Hematopoietic multipotent progenitor cell treated with erythropoietin and hydrocortisone succinate and interleukin-3 and kit ligand, for 17 days (in vitro differentiated cells): ENCODE measurements around the gene ZNF865.

ENCODE experiments used
- DNase-seq: peaks from one replicate; pipeline ENCODE4 v3.0.0-alpha.2; 2015; ENCODE audit warnings: low spot score

The ZNF865 gene

GRCh38 chr19:55644842-55645511 lies 39.5 kb downstream of the ZNF865 start:
- DNase-seq = no peak

GRCh38 chr19:55645512-55645881 lies 40.0 kb downstream of the ZNF865 start:
- DNase-seq = no peak

- no peak for DNase-seq
Measured at GRCh38 chr19:55646889-55647731, 41.7 kb downstream of the ZNF865 start.

GRCh38 chr19:55647732-55648584 lies 42.5 kb downstream of the ZNF865 start, which contains the start of gene CCDC106:
Gene CCDC106 (plus strand): TSS chr19:55648212. CDS start chr19:55649047, 835 bp downstream.
- DNase-seq = no peak

GRCh38 chr19:55648585-55649267 lies 43.3 kb downstream of the ZNF865 start:
- DNase-seq = no peak

GRCh38 chr19:55649268-55650125 lies 44.0 kb downstream of the ZNF865 start:
- no peak for DNase-seq

- DNase-seq = no peak
Measured at GRCh38 chr19:55650126-55650557, 44.7 kb downstream of the ZNF865 start.

GRCh38 chr19:55650602-55651230 lies 45.3 kb downstream of the ZNF865 start:
- no peak for DNase-seq

- no peak for DNase-seq
Measured at GRCh38 chr19:55651236-55651635, 45.8 kb downstream of the ZNF865 start.

GRCh38 chr19:55652311-55653128 lies 47.1 kb downstream of the ZNF865 start:
- DNase-seq = no peak

GRCh38 chr19:55653651-55654322 lies 48.3 kb downstream of the ZNF865 start:
- DNase-seq = peak; percentile 100

GRCh38 chr19:55654323-55654867 lies 48.9 kb downstream of the ZNF865 start:
- DNase-seq = peak; percentile 98

GRCh38 chr19:55654868-55655647 lies 49.6 kb downstream of the ZNF865 start, which contains the start of gene U2AF2:
Gene U2AF2 (plus strand): TSS chr19:55655035. CDS start chr19:55655105, 70 bp downstream.
- peak; percentile 81 for DNase-seq

- DNase-seq = no peak
Measured at GRCh38 chr19:55655648-55656040, 50.2 kb downstream of the ZNF865 start.

- no peak for DNase-seq
Measured at GRCh38 chr19:55656552-55656951, 51.1 kb downstream of the ZNF865 start.

- no peak for DNase-seq
Measured at GRCh38 chr19:55656988-55657747, 51.7 kb downstream of the ZNF865 start.
